MM.1S (cell line): ENCODE measurements around the gene MAGIX.

Experiments
- DNase-seq: peaks from one replicate; pipeline ENCODE4 v3.0.0-alpha.2; 2015
- H2AFZ ChIP-seq: fragments of 300-600 bp; sonication (generic); 2 replicates; pipeline ENCODE4 v1.6.0; 2016; ENCODE audit warnings: antibody characterized with exemption, low read length
- H3F3A ChIP-seq: fragments of 300-600 bp; sonication (generic); 2 replicates; pipeline ENCODE4 v1.6.1; 2016; ENCODE audit warnings: mild to moderate bottlenecking, antibody characterized with exemption, low read length, moderate library complexity, mixed read lengths; ENCODE audit not compliant: insufficient read depth
- H3K27ac ChIP-seq: fragments of 300-600 bp; sonication (generic); 2 replicates; pipeline ENCODE4 v1.5.1; 2016; ENCODE audit warnings: mild to moderate bottlenecking, low read length
- H3K27me3 ChIP-seq: fragments of 300-600 bp; sonication (generic); replicated peaks from 2 replicates; pipeline ENCODE4 v1.6.0; 2016; ENCODE audit warnings: low read length; ENCODE audit not compliant: insufficient read depth
- H3K36me3 ChIP-seq: fragments of 300-600 bp; sonication (generic); replicated peaks from 2 replicates; pipeline ENCODE4 v1.6.1; 2016; ENCODE audit warnings: mild to moderate bottlenecking, low read length, mixed read lengths; ENCODE audit not compliant: insufficient read depth
- H3K4me1 ChIP-seq: fragments of 300-600 bp; sonication (generic); 2 replicates; pipeline ENCODE4 v1.6.1; 2016; ENCODE audit warnings: low read length, mixed read lengths
- H3K4me2 ChIP-seq: fragments of 300-600 bp; sonication (generic); 2 replicates; pipeline ENCODE4 v1.6.0; 2016; ENCODE audit warnings: low read depth, low read length
- H3K4me3 ChIP-seq: fragments of 300-600 bp; sonication (generic); 2 replicates; pipeline ENCODE4 v1.5.1; 2016; ENCODE audit warnings: low read length, mixed read lengths
- H3K79me2 ChIP-seq: fragments of 300-600 bp; sonication (generic); 2 replicates; pipeline ENCODE4 v1.6.1; 2016; ENCODE audit warnings: mixed run types, low read length, mixed read lengths
- H3K9ac ChIP-seq: fragments of 300-600 bp; sonication (generic); 2 replicates; pipeline ENCODE4 v1.6.1; 2016; ENCODE audit warnings: low read length, mixed read lengths
- H3K9me2 ChIP-seq: fragments of 300-600 bp; sonication (generic); replicated peaks from 2 replicates; pipeline ENCODE4 v1.6.1; 2016; ENCODE audit warnings: mild to moderate bottlenecking, low read length, mixed read lengths; ENCODE audit not compliant: insufficient read depth
- H3K9me3 ChIP-seq: fragments of 300-600 bp; sonication (generic); replicated peaks from 2 replicates; pipeline ENCODE4 v1.6.1; 2016; ENCODE audit warnings: mild to moderate bottlenecking, low read length, mixed read lengths; ENCODE audit not compliant: insufficient read depth
- H4K20me1 ChIP-seq: fragments of 300-600 bp; sonication (generic); 2 replicates; pipeline ENCODE4 v1.6.1; 2016; ENCODE audit warnings: mild to moderate bottlenecking, low read length, moderate library complexity, mixed read lengths; ENCODE audit not compliant: insufficient read depth
- CTCF ChIP-seq: fragments of 300-600 bp; sonication (generic); IDR thresholded peaks from 2 replicates; pipeline ENCODE4 v1.5.1; 2016; ENCODE audit warnings: antibody characterized with exemption, low read length, mixed read lengths
- EZH2 ChIP-seq: fragments of 300-600 bp; sonication (generic); optimal IDR thresholded peaks from 2 replicates; pipeline ENCODE3; 2017; ENCODE audit warnings: low read depth, mild to moderate bottlenecking, antibody characterized with exemption, low read length, mixed read lengths
- EZH2phosphoT487 ChIP-seq: fragments of 300-600 bp; sonication (generic); IDR thresholded peaks from 2 replicates; pipeline ENCODE4 v1.6.1; 2018; ENCODE audit warnings: antibody characterized with exemption, low read length

MAGIX gene

GRCh38 chrX:49214996-49215526, 52.5 kb downstream of the MAGIX start:
- no peaks in the 10 kb centered on the region for H3K27me3 ChIP-seq
- H3K36me3 ChIP-seq = no peaks in the 10 kb centered on the region
- H3K9me2 ChIP-seq = no peaks in the 10 kb centered on the region
- no peaks in the 10 kb centered on the region for H3K79me2 ChIP-seq
- no peaks in the 10 kb centered on the region for H4K20me1 ChIP-seq
- no peaks in the 10 kb centered on the region for H3F3A ChIP-seq
- no peaks in the 10 kb centered on the region for H3K4me1 ChIP-seq
- no peak overlapping the region for H3K27ac ChIP-seq
- DNase-seq = no peak
- H3K4me3 ChIP-seq = no peak overlapping the region
- H3K4me2 ChIP-seq = no peak overlapping the region
- no peak overlapping the region for H3K9ac ChIP-seq
- TF ChIP-seq EZH2 (no peak), EZH2phosphoT487 (no peak), CTCF (no peak)
- H3K9me3 ChIP-seq = no peaks in the 10 kb centered on the region
- H2AFZ ChIP-seq = no peak overlapping the region
